ENCODE measurements around the gene GAS6.
"Not testable (repeated sequence)": the region's sequence is repeated elsewhere in the genome, so short reads cannot be mapped to it uniquely, and the experiment has no call there.

GAS6 gene

GRCh38 chr13:113867913-113868312 lies 4.0 kb upstream of the GAS6 start:
- not testable (repeated sequence) for DNase-seq (ENCODE audit: low spot score)

DNA sequence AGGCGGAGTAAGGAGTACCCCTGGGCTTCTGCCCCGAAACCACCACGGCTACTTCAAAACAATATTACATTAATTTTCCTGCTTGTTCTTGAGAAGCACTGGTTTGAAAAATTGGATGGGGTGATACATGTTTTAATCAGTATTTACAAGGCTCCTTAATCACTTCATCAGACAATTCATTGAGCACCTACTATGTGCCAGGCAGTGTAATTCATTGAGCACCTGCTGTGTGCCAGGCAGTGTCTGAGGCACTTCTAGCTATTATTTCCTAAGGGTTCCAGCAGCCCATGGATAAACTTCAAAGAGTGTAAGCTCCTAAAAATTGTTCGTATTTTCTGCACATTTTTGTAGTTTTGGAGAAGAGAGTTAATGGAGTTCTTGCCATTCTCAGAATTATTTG lies 1.6 kb upstream of the GAS6 start:
- DNase-seq (ENCODE audit: low spot score) = no peak

- no peak for DNase-seq (ENCODE audit: low spot score)
These were observed 506 bp upstream of the GAS6 start for GRCh38 chr13:113864273-113864890.

DNA sequence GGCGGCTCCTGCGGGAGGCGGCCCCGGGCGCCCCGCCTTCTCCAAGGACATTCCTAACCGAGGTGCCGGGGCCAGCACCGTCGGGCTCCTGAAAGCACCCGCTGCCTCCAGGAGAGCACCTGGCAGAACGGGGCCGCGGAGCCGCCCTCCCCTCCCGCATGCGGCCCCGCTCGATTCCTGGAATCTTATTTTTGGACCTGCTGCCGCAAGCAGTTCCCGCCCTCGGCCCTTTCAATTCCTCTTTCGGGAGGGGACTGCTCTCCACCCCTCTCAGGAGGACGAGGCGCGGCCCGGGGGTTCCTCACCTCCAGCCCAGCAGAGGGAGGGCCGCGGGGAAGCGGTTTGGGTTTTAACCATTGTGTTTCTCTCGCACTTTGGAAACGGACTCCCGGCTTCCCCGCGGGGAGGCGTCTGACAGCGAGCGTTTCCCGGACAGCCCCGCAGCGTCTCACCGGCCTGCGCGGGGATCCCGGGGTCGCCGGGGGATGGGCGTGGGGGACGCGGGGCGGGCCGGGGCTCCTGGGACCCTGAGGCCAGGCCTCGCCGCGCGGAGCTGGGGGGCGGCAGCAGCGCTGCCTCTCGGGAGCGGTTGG lies 849 bp downstream of the GAS6 start:
- no peak for DNase-seq (ENCODE audit: low spot score)

DNA sequence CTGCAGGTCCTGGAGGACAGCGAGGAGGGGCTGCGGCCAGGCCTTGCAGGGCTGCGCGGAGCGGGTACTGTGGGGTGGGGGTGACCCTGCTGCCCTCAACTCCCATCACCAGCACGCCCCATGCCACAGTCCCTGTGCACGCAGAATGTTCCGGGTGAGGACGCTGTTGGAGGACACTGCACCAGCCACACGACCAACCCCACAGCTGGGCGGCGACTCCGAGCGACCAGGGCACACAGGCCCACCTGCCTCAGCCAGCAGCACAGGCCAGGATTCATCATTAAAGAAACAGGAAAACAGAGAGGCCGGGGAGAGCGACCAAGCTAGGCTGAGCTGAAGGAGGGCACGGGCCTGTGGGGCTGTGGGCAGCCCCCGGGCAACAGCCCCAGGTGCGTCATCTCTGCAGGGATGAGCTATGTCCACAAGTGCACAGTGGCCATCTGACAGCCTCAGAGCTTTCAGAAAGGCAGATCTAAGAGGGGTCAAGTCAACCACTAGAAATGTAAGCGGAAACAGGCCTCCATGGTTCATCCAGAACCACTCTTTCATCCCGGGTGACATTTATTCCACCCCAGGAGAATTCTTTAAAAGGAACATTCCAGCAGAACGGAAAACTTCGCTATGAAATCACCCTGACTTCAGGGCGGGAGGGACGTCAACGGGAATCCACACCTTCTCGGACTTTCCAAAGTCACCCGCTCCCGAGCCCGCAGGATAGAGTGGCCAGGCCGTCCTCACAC lies 1.5 kb downstream of the GAS6 start:
- DNase-seq (ENCODE audit: low spot score) = no peak

- no peak for DNase-seq (ENCODE audit: low spot score)
These were observed 2.3 kb downstream of the GAS6 start for GRCh38 chr13:113861433-113862030.

- no peak for DNase-seq (ENCODE audit: low spot score)
These were observed 3.0 kb downstream of the GAS6 start for GRCh38 chr13:113860665-113861432.

DNA sequence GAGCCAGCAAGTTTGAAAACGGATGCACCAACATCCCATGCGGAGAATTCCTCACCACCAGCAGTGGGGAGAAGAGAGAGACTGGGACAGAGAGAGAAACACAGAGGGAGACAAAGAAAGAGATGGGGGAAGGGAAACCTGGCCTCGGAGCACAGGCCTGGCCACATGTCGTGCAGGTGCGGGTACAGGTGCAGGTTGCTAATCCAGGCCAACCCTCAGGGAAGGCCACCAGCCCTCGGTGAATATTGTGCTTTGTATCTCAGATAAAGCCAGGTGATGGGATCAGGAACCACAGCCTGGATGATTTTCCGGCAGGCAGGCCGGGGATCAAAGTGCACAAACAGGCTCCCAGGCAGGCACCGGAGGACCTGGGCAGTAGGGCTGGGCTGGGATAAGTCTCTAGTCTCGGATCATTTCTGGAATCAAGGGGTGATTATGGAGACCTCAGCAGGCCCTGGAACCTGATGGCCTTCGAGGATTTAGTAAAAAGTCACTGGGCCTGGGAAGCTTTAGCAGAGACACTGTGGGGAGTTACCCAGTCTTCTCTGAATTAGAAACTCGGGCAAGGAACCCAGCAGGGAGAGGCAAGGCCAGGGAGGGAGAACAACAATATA lies 3.7 kb downstream of the GAS6 start:
- no peak for DNase-seq (ENCODE audit: low spot score)

GRCh38 chr13:113859311-113860050 lies 4.4 kb downstream of the GAS6 start:
- DNase-seq (ENCODE audit: low spot score) = no peak

- DNase-seq (ENCODE audit: low spot score) = no peak
These were observed 6.2 kb downstream of the GAS6 start for GRCh38 chr13:113857531-113858195.

- no peak for DNase-seq (ENCODE audit: low spot score)
These were observed 7.2 kb downstream of the GAS6 start for GRCh38 chr13:113856716-113857065.

- DNase-seq (ENCODE audit: low spot score) = no peak
These were observed 7.8 kb downstream of the GAS6 start for GRCh38 chr13:113855931-113856715.

DNA sequence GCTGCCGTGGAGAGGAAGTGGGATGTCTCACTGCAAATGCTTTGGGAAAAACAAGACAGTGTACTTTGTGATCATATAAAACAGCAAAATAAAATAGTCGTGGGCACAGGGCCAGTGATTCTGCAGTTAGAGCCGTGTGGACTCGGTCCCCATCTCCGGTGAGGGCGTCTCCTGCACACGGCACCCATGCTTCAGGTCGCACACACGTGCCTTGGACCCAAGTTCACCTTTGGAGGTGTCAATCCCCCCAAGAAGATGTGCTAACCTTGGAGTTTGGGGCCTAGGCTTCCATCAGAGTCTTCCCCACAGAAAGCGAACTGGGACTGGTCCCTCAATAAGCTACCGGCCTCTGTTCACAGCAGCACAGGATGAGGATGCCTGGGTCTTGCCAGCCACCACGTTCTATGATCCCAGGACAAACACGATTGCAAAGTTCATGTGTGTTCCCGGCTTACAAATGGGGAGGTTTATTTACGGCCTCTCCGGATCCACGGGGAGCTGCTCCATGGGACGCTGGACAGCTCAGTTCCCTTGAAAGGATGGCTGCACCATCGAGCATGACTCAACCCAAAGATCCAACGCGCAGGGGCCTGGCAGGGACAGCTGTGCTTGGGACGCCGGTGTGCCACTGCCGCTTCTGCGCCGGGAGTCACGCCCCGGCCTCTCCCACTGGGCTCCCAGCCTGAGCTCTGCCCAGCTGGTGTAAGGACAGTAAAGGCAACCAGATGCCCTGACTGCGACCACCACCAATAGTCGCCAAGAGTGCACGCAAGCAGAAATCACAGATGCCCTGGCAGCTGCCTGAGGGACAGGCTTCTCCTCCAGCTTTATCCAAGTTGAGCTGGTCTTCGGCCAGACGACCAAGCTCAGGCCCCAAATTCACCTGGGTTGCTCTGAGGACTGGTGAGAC lies 8.6 kb downstream of the GAS6 start:
- no peak for DNase-seq (ENCODE audit: low spot score)

DNA sequence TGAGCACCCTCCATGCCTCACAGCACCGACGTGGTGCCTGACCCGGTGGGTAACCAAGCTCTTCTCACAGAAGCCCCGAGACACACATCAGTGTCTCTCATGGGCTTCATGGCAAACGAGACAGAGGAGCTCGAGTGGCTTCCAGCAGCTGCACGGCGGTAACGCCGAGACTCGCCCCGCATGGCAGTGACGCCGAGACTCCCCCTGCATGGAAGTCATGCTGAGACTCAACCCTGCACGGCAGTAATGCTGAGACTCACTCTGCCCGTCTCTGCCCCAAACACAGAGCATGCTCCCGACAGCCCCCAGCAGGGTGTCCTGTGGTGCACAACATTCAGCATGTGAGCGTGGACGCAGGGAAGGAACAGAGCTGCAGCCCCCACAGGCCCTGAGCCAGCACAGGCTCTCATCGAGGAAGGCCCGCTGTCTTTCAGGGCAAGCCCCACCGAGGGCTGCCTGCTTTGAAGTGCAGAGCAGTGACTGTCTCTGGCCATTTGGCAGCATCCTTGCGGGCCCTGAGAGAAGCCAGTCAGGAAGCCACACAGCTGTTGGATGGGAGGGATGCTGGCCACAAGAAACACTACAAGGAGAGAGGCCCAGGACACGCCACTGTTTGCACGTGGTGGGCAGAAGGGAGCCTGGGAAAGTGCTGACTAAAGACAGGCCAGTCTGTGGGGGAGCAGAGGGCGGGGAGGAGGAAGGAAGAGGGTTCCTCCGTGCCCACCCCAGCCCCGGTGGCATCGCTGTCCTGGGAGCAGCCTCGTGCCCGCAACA lies 9.5 kb downstream of the GAS6 start:
- DNase-seq (ENCODE audit: low spot score) = no peak

- DNase-seq (ENCODE audit: low spot score) = no peak
These were observed 10.2 kb downstream of the GAS6 start for GRCh38 chr13:113853518-113854237.

- DNase-seq (ENCODE audit: low spot score) = no peak
These were observed 11.0 kb downstream of the GAS6 start for GRCh38 chr13:113852536-113853517.
